Measurements from ENCODE around the gene STAG3.

GRCh38 chr7:100222445-100223132 lies 44.9 kb downstream of the STAG3 start:
- TF ChIP-seq POLR2A (IDR thresholded peaks at IDR 0.05) (no peak), POLR2AphosphoS5 (IDR thresholded peaks at IDR 0.05) (no peak)

Data from prostate gland (tissue), 1 donor.